ENCODE results near the gene BMPR1A.

DNA sequence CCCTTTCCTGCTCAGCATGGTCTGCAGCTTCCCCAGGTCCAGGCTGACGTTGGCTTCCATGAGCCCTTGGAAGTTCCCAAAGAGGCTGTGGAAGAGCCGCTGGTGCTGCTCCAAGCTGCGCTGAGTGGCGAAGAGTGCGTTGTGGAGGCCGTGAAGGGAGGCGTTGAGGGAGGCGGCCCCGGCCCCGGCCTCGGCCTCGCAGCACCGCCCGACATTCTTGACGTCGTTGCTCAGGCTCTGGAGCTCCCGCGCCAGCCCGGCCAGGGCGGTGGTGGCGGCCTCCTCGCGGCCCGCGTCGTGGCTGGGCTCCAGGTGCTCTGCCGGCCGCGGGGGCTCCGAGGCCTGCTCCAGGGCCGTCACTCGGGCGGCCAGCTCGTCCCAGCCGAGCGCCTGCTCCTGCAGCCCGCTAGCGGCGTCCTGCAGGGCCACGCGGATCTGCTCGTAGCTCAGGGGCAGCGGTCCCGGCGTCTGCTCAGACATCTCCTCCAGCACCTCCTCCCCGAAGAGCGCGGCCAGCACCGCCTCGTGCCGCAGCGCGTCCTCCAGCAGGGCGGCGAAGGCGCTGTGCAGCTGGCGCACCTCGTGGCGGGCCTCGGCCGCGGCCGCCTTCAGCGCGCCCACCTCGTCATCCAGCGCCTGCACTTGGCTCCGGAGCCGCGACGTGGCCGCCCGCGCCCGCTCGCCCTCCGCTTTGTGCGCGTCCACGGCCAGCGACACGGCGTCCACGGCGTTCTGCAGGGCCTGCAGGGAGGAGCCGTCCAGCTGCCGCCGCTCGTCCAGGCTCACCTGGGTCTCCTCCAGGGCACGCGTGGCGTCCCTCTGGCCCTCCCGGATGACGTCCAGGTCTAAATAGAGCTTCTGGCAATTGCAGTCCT lies 186.3 kb downstream of the BMPR1A start:
- TF ChIP-seq, protein P1, sequence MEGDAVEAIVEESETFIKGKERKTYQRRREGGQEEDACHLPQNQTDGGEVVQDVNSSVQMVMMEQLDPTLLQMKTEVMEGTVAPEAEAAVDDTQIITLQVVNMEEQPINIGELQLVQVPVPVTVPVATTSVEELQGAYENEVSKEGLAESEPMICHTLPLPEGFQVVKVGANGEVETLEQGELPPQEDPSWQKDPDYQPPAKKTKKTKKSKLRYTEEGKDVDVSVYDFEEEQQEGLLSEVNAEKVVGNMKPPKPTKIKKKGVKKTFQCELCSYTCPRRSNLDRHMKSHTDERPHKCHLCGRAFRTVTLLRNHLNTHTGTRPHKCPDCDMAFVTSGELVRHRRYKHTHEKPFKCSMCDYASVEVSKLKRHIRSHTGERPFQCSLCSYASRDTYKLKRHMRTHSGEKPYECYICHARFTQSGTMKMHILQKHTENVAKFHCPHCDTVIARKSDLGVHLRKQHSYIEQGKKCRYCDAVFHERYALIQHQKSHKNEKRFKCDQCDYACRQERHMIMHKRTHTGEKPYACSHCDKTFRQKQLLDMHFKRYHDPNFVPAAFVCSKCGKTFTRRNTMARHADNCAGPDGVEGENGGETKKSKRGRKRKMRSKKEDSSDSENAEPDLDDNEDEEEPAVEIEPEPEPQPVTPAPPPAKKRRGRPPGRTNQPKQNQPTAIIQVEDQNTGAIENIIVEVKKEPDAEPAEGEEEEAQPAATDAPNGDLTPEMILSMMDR (conservative IDR thresholded peaks at IDR 0.05; ENCODE audit: low read length) = no peak
- TF ChIP-seq EZH2phosphoT487 (IDR thresholded peaks at IDR 0.05; ENCODE audit: borderline replicate concordance, low read depth, low read length) = no peak

Measured in OCI-LY7 (cell line).